GM21825 (cell line): Measurements from ENCODE around the gene PTPRN.
"Not testable (repeated sequence)": the region's sequence is repeated elsewhere in the genome, so short reads cannot be mapped to it uniquely, and the experiment has no call there.

Experiments used
- ATAC-seq: cut with Tn5 transposase; IDR thresholded peaks from one replicate; pipeline ENCODE4 v1.9.1; 2021; ENCODE audit warnings: mild to moderate bottlenecking, moderate library complexity; ENCODE audit not compliant: unreplicated experiment

PTPRN gene

GRCh38 chr2:219309278-219309677, at the start of gene PTPRN:
Gene PTPRN (minus strand): TSS chr2:219309401. CDS start chr2:219309332, 69 bp downstream.
- no peak for ATAC-seq

DNA sequence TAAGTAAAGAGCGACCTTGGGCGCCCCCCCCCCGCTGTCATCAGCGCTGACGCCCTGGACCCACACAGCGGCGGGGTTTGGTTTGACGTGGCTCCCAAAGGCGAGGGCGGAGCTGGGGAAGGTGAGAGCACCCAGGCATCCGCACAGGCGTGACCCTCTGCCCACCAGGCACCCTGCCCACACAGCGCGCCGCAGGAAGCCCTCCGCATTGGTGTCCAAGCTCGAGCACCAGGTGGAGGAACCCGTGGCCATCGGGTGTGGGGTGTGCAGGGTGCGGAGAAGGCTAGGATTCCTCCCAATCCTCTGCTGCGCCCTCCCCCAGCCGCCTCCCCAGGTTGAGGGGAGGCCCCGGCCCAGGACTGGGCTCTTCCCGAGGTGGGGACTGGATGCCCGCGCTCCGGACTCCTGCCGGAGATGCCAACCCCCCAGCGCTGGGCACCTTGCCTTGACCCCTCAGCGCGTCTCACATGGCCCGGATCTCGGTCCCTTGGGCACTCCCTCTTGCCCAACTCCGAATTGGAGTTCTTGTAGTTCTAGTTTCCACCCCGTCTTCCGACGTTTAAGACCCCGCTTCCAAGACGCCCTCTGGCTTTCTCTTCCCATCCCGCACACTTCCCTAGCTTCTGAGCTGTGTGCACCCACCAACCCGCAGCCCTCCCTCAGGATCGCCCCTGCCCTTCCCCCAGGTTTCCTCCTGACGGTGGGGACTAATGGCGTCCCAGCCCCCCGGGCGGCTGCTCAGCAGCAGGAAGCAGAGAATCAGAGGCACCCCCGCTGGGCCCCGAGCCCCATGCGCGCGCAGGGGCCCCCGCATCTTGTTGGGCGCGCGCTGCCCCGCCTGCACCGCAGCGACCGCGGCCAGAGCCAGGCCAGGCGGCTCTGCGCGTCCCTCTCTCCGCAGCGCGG, 49.2 kb upstream of the PTPRN start:
- no peak for ATAC-seq

DNA sequence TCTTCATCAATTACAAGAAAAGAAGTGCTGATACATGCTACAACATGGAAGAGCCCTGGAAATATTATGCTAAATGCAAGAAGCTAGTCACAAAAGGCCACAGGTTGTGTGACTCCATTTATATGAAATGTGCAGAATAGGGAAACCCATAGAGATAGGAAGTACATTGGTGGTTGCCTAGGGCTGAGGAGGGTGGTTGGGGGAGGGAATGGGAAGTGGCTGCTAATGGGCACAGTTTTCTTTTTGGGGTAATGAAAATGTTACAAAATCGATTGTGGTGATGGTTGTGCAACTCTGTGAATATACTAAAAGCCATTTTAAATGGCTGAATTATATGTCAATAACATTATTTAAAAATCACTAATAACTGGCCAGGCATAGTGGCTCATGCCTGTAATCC, 47.6 kb upstream of the PTPRN start:
- ATAC-seq, result no peak

- no peak for ATAC-seq
These were observed 45.4 kb upstream of the PTPRN start for GRCh38 chr2:219354582-219354981.

DNA sequence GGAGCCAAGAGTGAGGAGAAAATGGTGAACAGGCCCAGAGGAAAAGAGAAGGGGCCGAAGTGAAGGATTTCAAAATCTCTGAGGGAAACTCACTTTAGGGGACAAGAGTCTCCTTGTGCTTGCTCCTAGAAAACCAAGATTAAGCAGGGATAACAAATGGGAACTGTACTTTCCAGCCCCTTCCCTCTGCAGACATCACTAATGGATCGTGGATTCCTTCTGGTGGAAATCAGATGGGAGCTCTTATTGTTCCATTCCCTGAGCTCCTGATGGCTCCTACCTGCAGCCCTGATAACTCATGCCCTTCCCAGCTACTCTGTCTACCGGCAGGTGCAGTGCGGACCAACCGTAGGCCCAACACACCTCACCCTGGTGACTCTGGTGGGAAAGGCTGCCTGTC, 43.9 kb upstream of the PTPRN start:
- ATAC-seq, result no peak

- ATAC-seq, result no peak
These were observed 43.3 kb upstream of the PTPRN start for GRCh38 chr2:219352448-219353023.

DNA sequence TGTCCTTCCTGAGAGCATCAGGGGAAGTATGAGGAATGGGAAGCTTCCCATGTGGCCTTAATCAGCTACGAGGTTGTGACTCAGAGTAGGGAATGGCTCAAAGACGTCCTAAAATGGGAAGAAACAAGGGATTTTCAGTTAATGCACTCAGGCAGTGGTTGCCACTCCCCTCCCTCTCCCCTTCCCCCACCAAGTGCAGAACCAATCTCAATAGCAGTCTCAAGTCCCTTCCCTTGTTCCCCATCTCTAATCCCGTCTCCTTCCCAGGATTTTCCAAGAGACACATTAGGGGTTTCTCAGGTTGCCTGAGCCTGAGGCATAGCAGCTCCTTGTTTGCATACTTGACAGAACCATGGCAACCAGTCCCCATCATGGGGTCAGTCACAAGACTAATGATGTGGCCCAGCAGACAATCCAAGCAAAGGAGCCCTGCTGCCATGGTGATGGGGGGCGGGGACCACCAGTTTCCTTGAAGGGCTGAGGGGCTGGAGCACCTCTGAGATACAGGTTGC, 41.6 kb upstream of the PTPRN start:
- ATAC-seq, result no peak

DNA sequence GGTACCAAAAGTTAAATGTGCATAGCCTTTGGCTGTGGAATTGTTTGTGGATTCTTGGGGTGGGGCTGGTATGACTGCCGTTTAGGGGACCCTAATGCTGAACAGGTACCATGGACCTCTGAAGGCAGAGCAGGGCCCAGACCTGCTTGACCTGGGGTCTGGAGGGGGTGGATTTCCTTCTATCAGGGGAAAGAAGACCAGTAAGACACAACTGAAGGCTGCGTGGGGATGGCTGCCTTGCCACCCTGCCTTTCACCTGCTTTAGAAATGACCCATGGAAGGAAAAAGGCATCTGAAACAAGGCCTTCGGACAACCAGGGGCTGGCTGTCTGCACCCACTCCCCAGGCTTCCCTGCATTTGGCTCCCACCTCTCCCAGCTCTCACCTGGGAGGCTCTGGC, 41.0 kb upstream of the PTPRN start:
- no peak for ATAC-seq

DNA sequence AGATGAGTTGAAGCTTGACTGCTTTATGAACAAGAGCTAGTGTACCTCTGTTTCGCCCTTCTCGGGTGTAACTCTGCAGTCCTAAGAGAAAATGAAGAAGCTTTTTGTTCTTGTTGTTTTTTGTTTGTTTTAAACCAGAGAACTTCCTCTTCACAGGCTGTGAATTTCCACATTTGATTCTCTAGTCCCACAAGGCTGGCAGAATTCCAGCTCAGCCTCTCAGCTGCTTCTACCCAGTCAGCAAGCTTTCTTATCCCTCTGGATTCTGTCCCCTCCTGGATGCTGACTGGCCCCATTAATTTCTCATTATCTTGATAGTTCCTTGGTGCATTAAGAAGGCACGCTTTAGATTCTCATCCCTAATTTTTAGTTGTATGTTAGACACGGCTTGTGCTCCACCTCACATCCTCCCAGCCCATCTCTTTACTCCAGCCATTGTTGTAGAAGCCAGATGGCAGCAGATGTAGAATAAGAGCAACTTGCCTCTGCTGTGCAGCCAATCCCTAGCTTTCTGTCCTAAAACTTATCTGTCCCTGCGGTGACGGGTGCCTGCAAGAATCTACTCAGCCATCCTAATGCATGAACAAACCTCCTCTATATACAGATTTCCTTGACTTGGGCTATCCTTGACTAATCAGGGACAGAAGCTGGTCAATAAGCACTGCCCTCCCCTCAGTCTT, 35.7 kb upstream of the PTPRN start:
- no peak for ATAC-seq

DNA sequence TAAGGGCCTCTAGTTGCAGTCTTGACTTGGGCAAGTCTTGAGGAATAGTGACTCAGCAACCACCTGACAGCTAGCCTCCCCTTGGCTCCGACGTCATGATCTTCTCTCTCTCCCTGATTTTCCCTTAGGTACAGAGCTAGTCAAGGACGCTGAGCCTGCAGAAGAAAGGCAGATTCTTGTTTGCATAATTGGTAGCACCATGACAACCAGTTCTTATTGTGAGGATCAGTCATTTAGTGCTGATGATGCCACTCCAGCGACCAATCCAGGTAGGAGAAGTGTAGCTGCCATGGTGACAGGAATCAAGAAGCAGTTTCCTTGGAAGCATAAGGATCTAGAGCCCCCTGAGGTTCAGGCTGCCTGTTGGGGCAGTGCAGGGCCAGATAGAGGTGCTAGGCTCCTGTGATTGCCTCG, 26.2 kb upstream of the PTPRN start:
- ATAC-seq, result no peak

- ATAC-seq, result no peak
These were observed 24.9 kb upstream of the PTPRN start for GRCh38 chr2:219334076-219334475.

GRCh38 chr2:219332542-219332941, 23.3 kb upstream of the PTPRN start, which contains the start of gene RESP18:
Gene RESP18 (minus strand): TSS chr2:219332744.
- no peak for ATAC-seq

DNA sequence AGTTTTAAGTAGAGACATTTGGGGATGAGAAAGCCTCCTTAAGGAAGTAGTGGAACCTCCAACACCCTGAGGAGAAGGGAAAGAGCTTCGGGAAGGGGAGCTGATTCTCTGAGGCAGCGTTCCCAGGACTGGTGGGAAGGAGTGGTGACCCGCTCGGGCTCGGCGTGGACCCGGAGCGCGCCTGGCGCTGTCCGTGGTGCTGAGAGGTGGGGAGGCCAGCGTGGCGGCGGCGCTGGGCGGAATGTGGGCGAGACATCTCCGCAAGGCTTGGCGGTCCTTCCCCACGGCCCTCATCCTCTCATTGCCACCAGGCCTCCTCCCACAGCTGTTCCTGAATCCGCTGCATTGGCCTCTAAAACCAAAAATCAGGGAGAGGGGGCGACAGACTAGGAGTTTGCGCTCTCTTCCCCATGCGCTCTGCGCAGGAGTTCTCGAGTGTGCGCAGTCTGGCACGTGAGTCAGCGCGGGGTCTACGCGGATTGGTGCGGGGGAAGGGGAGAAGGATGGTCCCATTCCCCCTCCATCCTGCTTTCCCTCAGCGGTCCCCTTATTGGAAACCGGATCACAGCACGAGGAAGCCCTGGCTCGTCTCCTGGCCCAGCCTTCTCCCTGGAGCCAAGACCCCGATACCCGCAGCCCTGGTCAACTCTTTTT, 22.5 kb upstream of the PTPRN start:
- no peak for ATAC-seq

DNA sequence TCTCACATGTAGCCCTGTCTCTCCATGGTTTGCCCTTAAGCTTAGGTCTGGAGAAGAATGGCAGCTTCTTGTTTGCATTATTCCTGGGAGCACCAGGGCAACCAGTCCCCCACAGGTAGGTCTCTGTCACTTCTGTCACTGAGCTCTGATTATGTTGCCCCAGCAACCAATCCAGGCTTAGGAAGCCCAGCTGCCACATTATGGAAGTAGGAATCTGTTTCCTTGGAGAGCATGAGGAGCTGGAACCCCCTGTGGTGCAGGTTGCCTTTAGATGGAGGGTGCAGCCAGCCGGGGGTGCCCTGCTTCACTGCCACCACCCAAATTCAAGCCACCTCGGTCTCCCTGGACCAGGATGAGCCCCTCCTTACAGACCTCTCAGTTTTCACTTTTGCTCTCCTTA, 18.5 kb upstream of the PTPRN start:
- ATAC-seq, result no peak

DNA sequence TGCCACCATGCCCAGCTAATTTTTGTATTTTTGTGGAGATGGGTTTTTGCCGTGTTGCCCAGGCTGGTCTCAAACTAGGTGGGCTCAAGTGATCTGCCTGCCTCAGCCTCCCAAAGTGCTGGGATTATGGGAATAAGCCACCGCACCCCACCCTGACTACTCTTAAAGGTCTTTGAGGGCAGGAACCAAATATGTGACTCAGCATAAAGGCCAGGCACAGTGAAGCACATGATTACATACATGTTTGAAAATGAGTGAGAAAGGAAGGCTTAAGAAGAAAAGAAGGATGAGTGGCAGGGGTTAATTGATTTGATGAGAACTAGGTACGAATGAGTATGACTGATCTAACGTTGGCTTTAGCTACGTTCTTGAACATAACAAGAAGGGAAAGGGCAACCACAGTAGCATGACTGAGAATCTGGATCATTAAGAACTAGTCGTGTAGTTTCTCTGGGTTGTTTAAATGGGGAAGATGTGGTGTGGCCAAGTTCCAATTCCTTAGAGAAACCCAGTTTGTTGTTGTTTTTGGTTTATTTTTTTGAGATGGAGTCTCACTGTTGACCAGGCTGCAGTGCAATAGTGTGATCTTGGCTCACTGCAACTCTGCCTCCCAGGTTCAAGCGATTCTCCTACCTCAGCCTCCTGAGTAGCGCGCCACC, 16.6 kb upstream of the PTPRN start:
- ATAC-seq, result no peak

GRCh38 chr2:219325136-219325535, 15.9 kb upstream of the PTPRN start:
- ATAC-seq, result no peak

GRCh38 chr2:219323434-219323833, 14.2 kb upstream of the PTPRN start:
- ATAC-seq, result no peak

DNA sequence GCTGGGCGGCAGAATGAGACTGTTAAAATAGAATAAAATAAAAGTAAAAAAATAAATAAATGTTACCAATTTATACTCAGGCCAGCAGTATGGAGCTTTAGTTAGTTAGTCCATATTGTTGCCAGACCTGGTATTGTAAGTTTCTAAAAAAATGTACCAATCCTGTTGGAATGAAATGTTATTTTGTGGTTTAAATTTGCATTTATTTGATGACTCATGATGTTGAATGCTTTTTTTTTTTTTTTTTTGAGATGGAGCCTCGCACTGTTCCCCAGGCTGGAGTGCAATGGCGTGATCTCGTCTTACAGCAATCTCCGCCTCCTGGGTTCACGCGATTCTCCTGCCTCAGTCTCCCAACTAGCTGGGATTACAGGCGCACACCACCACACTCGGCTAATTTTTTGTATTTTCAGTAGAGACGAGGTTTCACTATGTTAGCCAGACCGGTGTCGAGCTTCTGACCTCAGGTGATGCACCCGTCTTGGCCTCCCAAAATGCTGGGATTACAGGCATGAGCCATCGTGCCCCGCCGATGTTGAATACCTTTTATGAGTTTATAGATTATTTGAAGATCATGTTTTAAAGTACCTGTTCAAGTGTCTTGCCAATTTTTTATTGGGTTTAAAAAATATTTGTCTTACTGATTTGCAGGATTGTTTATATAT, 5.7 kb upstream of the PTPRN start:
- ATAC-seq, result no peak

DNA sequence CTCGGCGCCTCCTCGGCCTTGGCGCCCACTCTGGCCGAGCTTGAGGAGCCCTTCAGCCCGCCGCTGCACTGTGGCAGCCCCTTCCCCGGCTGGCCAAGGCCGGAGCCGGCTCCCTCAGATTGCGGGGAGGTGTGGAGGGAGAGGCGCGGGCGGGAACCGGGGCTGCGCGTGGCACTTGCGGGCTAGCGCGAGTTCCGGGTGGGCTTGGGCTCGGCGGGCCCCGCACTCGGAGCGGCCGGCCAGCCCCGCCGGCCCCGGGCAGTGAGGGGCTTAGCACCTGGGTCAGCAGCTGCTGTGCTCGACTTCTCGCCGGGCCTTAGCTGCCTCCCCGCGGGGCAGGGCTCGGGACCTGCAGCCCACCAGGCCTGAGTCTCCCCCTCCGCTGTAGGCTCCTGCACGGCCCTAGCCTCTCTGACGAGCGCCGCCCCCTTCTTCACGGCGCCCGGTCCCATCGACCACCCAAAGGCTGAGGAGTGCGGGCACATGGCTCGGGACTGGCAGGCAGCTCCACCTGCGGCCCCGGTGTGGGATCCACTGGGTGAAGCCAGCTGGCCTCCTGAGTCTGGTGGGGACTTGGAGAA, 3.6 kb upstream of the PTPRN start:
- ATAC-seq, result not testable (repeated sequence)
